Measurements from ENCODE around the gene DCUN1D3.

Gene DCUN1D3

GRCh38 chr16:20918486-20919239 lies 18.5 kb upstream of the DCUN1D3 start:
- DNase-seq (ENCODE audit: low spot score): no peak

GRCh38 chr16:20916942-20917341 lies 16.8 kb upstream of the DCUN1D3 start:
- DNase-seq (ENCODE audit: low spot score): no peak

- DNase-seq (ENCODE audit: low spot score): no peak
Measured at GRCh38 chr16:20916289-20916688, 16.1 kb upstream of the DCUN1D3 start.

DNA sequence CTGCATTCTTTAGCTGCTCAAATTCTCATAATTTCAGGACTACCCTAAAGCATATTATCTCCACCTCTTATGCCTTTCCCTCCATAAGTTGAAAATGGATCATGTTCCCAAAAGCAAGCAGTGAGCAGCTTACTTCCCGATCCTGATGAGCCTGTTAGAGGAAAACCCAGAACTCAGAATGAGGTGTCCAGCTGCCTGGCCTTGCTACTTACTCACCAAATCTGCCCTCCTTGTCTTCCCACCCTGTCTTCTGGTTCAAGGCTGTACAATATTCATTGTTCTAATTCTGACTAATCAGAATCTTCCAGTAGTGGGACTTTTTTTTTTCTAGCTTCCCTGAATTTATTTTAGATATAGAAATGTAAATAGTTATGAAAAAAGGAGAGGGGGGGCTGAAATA lies 11.2 kb upstream of the DCUN1D3 start:
- no peak for DNase-seq (ENCODE audit: low spot score)

GRCh38 chr16:20910781-20911321 lies 10.7 kb upstream of the DCUN1D3 start:
- DNase-seq (ENCODE audit: low spot score): no peak

- DNase-seq (ENCODE audit: low spot score): no peak
Measured at GRCh38 chr16:20906341-20907255, 6.4 kb upstream of the DCUN1D3 start.

GRCh38 chr16:20905576-20905975 lies 5.4 kb upstream of the DCUN1D3 start:
- DNase-seq (ENCODE audit: low spot score): no peak

DNA sequence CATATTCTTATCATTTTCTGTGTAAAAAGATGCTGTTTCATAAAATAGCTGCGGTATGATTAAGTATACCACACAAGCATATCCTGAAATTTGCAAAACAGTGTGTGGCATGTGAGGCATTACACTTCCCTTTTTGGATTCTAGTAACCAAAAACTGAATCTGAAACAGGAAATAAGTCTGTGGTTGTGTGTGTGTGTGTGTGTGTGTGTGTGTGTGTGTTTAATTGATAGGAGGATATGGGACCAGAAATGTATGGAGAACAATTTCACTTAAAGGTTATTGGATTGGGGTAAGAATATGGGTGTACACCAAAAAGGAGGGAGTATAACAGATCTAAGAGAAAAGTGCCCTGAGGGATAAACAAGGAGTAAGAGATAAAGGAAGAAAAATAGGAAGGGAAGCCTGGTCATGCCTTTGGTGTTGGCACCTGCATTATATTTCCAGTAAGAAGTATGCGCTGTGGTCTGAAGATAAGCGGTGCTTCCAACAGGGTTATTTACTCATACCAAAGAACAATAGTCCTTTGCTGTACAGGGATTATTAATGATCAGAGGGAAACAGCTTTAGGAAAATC lies 4.4 kb upstream of the DCUN1D3 start:
- DNase-seq (ENCODE audit: low spot score): no peak

DNA sequence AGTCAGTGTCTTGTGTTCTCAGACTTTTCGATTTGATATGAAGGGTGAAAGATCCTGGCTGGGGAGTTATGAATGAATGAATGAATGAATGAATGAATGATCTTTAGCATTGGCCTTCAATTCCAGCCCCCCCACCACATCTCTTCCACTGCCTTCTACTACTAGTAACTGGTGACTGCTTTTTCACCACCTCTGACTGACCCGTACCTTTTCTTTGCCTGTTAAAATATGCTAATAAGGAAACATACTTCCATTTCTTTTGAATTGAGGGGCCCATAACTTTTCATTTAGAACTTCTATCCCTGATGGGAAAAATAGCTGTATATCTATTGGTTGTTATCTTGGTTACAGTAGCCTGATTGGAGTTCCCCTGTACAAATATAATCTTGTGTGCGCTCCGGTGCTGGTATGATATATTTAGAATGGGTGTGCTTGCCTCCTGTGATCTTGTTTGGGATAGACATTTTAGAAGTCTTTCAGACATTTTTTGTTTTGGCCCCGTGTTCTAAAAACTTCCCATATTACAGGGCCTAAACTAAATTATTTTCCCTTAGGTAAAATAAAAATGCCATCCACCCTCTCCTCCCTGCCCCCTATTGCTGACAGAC lies 3.8 kb upstream of the DCUN1D3 start:
- DNase-seq (ENCODE audit: low spot score): no peak

GRCh38 chr16:20903116-20903898 lies 3.1 kb upstream of the DCUN1D3 start:
- no peak for DNase-seq (ENCODE audit: low spot score)

DNA sequence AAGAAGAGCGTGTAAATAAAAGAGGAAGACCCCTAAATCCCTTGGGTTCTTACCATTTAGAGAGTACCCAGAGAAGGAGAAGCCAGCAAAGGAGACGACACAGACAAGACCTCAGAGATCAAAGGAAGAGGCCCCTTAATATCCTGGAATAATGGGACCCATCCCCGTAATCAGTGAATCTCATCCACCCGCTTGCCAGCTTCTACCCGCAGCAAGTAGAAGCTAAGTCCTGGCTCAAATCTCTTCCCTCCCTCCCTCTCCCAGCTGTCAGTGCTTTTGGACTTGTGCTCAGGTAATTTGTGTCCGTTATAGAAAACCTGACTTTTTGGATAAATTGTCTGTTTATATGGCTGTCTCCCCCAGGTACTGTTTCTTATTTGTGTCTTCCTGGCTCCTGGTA lies 2.3 kb upstream of the DCUN1D3 start:
- peak; percentile 52 for DNase-seq (ENCODE audit: low spot score)

DNA sequence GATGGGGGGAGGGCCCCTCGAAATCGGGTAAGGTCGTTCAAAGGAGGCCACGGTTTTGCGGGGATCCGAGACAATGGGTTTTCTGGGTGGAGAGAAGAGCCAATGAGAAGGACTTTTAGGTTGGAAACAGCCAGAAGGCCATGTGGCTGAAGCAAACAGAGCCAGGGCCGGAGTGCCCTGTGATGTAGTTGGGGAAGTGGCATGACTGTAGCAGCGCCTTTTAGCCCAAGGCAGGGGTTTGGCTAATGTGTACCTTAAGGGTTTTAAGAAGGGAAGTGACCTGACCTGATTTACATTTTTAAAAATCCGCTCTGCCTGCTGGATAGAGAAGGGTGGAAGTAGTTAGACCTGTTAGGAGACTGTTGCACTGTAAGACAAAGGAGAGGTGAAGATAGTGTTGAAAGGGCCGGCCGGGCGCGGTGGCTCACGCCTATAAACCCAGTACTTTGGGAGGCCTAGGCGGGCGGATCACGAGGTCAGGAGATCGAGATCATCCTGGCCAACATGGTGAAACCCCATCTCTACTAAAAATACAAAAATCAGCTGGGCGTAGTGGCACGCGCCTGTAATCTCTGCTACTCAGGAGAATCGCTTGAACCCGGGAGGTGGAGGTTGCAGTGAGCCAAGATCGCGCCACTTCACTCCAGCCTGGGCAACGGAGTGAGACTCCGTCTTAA lies 1.4 kb upstream of the DCUN1D3 start:
- DNase-seq (ENCODE audit: low spot score): peak; percentile 33

GRCh38 chr16:20901068-20901435 lies 894 bp upstream of the DCUN1D3 start:
- no peak for DNase-seq (ENCODE audit: low spot score)

DNA sequence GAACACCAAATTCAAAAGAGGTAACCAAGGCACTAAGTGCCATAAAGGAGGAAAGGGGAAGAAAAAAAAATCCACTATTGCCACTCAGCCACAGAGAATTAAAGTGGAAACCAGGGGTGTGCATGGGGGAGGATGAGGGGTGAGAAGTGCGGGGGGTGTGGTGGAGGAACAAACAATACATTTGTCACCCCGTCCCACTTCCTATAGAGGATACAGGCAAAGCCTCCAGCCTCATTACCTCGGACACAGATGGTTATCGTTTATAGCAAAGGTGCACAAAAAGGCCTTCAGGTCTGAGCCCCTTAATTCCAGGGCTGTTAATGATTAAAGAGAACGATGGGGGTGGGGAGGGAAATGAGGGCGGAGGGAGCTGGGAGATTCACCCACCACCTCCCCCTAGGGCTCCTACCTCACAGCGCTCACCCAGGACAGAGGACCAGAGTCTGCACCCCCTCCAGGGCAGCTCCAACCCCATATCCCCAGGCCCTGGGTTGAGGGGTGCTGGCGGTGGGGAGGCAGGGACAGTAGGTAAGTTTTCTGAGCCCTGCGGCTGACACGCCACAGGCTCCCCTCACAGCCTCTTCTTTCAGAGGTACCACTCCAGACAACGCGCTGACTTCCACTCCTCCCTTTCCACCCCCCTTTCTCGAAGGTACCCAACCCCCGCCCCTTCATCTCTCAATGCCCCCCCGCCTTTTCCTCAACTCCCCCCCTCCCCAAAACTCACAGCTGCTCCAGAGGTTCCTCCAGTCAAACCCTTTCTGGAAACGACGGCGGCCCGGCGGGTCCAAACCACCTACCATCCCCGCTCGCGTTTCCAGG lies 470 bp downstream of the DCUN1D3 start:
- peak; percentile 60 for DNase-seq (ENCODE audit: low spot score)

GRCh38 chr16:20899071-20899470 lies 1.1 kb downstream of the DCUN1D3 start:
- DNase-seq (ENCODE audit: low spot score): no peak

DNA sequence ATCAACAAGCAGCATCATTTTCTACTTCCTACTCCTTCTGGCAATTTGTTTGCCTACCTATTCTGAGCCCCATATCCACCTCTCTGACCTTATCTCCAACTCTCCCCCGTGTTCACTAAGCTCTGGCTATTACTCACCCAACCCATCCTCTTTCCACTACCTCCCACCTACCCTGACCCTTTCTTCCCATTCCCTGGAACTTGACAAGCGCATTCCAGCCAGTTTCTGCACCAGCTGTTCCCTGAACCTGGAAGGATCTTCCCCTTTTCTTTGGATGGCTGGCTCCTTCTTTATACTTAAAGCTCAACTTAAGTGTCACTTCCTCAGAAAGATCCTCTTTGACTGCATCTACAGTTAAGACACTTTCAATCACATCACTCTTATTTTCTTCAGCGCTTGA lies 2.2 kb downstream of the DCUN1D3 start:
- DNase-seq (ENCODE audit: low spot score): no peak

DNA sequence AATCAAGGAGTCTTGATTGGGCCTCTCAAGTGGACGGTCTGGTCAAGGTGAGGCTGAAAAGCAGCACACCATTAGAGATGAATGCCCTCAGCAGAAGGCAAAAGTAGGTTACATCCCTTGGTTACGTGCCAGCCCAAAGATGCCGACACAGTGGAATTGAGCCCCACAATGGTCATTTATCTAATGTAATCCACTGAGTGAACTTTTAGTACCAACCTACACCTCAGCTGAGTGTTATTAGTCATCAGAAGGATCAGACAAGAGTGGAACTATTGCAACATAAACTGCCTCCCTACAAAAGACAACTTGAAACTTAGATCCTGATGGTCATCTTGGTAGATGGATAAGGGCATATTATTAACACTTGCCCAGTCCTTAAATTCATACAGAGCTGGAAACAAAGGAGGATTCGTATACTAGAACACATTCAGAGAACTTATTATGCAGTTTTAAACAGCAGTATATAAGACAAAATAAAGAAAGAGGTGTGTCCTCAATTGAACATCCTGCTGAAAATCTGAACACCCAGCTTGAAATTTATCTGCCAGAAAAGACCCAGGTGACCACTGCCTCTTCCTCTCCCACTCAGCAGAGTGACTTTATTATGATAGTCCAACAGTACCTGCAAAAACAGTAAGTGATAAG lies 2.8 kb downstream of the DCUN1D3 start:
- DNase-seq (ENCODE audit: low spot score): no peak

- no peak for DNase-seq (ENCODE audit: low spot score)
Measured at GRCh38 chr16:20894388-20894787, 5.8 kb downstream of the DCUN1D3 start.

DNA sequence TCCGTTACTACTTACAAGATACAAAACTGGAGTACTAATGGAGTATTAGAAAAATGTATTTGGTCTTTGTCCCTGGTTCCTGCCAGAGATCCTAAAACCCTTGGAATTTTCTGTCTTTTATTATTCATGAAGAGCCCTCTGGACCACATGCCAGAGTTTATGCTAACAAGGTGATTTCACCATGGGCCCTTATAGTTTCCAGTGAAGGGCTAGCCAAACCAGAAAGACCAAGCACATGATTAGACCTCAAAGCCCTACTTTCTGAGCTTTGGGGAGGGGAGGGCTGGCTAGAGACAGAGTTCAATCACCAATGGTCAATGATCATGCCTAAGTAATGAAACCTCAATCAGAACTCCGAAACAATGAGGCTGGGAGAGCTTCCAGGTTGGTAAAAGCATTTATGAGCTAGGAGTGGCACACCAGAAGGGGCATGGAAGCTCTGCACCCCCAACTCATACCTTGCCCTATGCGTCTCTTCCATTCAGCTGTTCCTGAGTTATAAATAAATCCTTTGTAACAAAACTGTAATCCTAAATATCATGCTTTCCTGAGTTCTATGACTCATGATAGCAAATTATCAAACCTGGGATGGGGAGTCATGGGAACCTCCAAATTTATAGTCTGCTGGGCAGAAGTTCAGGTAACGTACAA lies 10.4 kb downstream of the DCUN1D3 start:
- no peak for DNase-seq (ENCODE audit: low spot score)
